ENCODE measurements around the gene DRAM1. TPM values are rescaled to one million over a fixed set of nuclear protein-coding genes. Genes with fewer than 3 reads are reported as not detected.
"Not testable (repeated sequence)": the region's sequence is repeated elsewhere in the genome, so short reads cannot be mapped to it uniquely, and the experiment has no call there.

Gene DRAM1
- total RNA-seq, 1 donor from 2014 or later = 5.8 TPM

GRCh38 chr12:101847325-101847724, 30.1 kb upstream of the DRAM1 start:
- Histone ChIP-seq H3K36me3 (ENCODE audit: control insufficient read depth, insufficient read depth, low read length) (no peaks in the 10 kb centered on the region), H3K4me3 (ENCODE audit: low read depth, low read length) (no peak overlapping the region), H3K27me3 (ENCODE audit: control insufficient read depth, insufficient read depth, low read length) (no peaks in the 10 kb centered on the region)
- TF ChIP-seq CTCF (IDR thresholded peaks at IDR 0.05; ENCODE audit: insufficient read depth, low read length, severe bottlenecking) = no peak
- DNase-seq (ENCODE audit: low read depth) (no peak), FAIRE-seq (no peak)

- Histone ChIP-seq H3K36me3 (ENCODE audit: control insufficient read depth, insufficient read depth, low read length) (no peaks in the 10 kb centered on the region), H3K4me3 (ENCODE audit: low read depth, low read length) (no peak overlapping the region), H3K27me3 (ENCODE audit: control insufficient read depth, insufficient read depth, low read length) (no peaks in the 10 kb centered on the region)
- no peak for DNase-seq (ENCODE audit: low read depth)
- FAIRE-seq = no peak
- no peak for TF ChIP-seq CTCF (IDR thresholded peaks at IDR 0.05; ENCODE audit: insufficient read depth, low read length, severe bottlenecking)
These were observed 27.2 kb upstream of the DRAM1 start for GRCh38 chr12:101850199-101850598.

GRCh38 chr12:101852998-101853397, 24.4 kb upstream of the DRAM1 start:
- FAIRE-seq (no peak), DNase-seq (ENCODE audit: low read depth) (no peak)
- H3K4me3 ChIP-seq (ENCODE audit: low read depth, low read length) = no peak overlapping the region
- no peak for TF ChIP-seq CTCF (IDR thresholded peaks at IDR 0.05; ENCODE audit: insufficient read depth, low read length, severe bottlenecking)
- no peaks in the 10 kb centered on the region for H3K27me3 ChIP-seq (ENCODE audit: control insufficient read depth, insufficient read depth, low read length)
- no peaks in the 10 kb centered on the region for H3K36me3 ChIP-seq (ENCODE audit: control insufficient read depth, insufficient read depth, low read length)

- FAIRE-seq = no peak
- H3K36me3 ChIP-seq (ENCODE audit: control insufficient read depth, insufficient read depth, low read length) = no peaks in the 10 kb centered on the region
- DNase-seq (ENCODE audit: low read depth) = no peak
- H3K27me3 ChIP-seq (ENCODE audit: control insufficient read depth, insufficient read depth, low read length) = no peaks in the 10 kb centered on the region
- no peak for TF ChIP-seq CTCF (IDR thresholded peaks at IDR 0.05; ENCODE audit: insufficient read depth, low read length, severe bottlenecking)
- no peak overlapping the region for H3K4me3 ChIP-seq (ENCODE audit: low read depth, low read length)
These were observed 22.6 kb upstream of the DRAM1 start for GRCh38 chr12:101854747-101855146.

- Histone ChIP-seq H3K36me3 (ENCODE audit: control insufficient read depth, insufficient read depth, low read length) (no peaks in the 10 kb centered on the region), H3K4me3 (ENCODE audit: low read depth, low read length) (no peak overlapping the region), H3K27me3 (ENCODE audit: control insufficient read depth, insufficient read depth, low read length) (no peaks in the 10 kb centered on the region)
- FAIRE-seq (no peak), DNase-seq (ENCODE audit: low read depth) (peak; percentile 83)
- no peak for TF ChIP-seq CTCF (IDR thresholded peaks at IDR 0.05; ENCODE audit: insufficient read depth, low read length, severe bottlenecking)
These were observed 22.0 kb upstream of the DRAM1 start for GRCh38 chr12:101855364-101855884.

GRCh38 chr12:101855976-101856375, 21.4 kb upstream of the DRAM1 start:
- H3K4me3 ChIP-seq (ENCODE audit: low read depth, low read length) = no peak overlapping the region
- no peak for TF ChIP-seq CTCF (IDR thresholded peaks at IDR 0.05; ENCODE audit: insufficient read depth, low read length, severe bottlenecking)
- no peaks in the 10 kb centered on the region for H3K36me3 ChIP-seq (ENCODE audit: control insufficient read depth, insufficient read depth, low read length)
- no peaks in the 10 kb centered on the region for H3K27me3 ChIP-seq (ENCODE audit: control insufficient read depth, insufficient read depth, low read length)
- DNase-seq (ENCODE audit: low read depth) = no peak
- FAIRE-seq = no peak

GRCh38 chr12:101856614-101857013, 20.8 kb upstream of the DRAM1 start:
- H3K4me3 ChIP-seq (ENCODE audit: low read depth, low read length); FAIRE-seq; DNase-seq (ENCODE audit: low read depth); H3K36me3 ChIP-seq (ENCODE audit: control insufficient read depth, insufficient read depth, low read length); H3K27me3 ChIP-seq (ENCODE audit: control insufficient read depth, insufficient read depth, low read length): not testable (repeated sequence)

Data from bronchial epithelial cell (primary cell).